Activated naive CD8-positive, alpha-beta T cell treated with anti-CD3 and anti-CD28 coated beads, Interleukin-2, amount 50 U/mL, for 24 hours (primary cell): ENCODE measurements around the gene ZNF722.
"Not testable (repeated sequence)": the region's sequence is repeated elsewhere in the genome, so short reads cannot be mapped to it uniquely, and the experiment has no call there.

ENCODE experiments used
- ATAC-seq: fragments of 150-1000 bp; cut with Tn5 transposase; one replicate; pipeline ENCODE4 v1.10.0; 2021
- DNase-seq: peaks from one replicate; pipeline ENCODE4 v3.0.0; 2021
- H3K27ac Mint-ChIP-seq: one replicate; pipeline ENCODE4 v1.8.0; 2021; ENCODE audit warnings: mild to moderate bottlenecking, mixed read lengths
- H3K27me3 Mint-ChIP-seq: one replicate; pipeline ENCODE4 v1.8.0; 2021; ENCODE audit warnings: mixed read lengths
- H3K36me3 Mint-ChIP-seq: one replicate; pipeline ENCODE4 v1.8.0; 2021; ENCODE audit warnings: low read depth, mixed read lengths
- H3K4me1 Mint-ChIP-seq: one replicate; pipeline ENCODE4 v1.8.0; 2021; ENCODE audit warnings: mixed read lengths
- H3K4me3 Mint-ChIP-seq: one replicate; pipeline ENCODE4 v1.8.0; 2021; ENCODE audit warnings: mild to moderate bottlenecking, moderate library complexity, mixed read lengths
- H3K9me3 Mint-ChIP-seq: one replicate; pipeline ENCODE4 v1.8.0; 2021; ENCODE audit warnings: mixed read lengths

ZNF722 gene

GRCh38 chr7:63998549-63998948, at the start of gene ZNF722:
TSS of gene ZNF722 (plus strand) at chr7:63998849. CDS start at chr7:63998962, 113 bp downstream.
- no peaks in the 10 kb centered on the region for H3K4me1 Mint-ChIP-seq
- H3K9me3 Mint-ChIP-seq = peaks cover 15% of the 10 kb centered on the region
- no peaks in the 10 kb centered on the region for H3K27me3 Mint-ChIP-seq
- no peak within 1 kb of the TSS for H3K27ac Mint-ChIP-seq
- H3K36me3 Mint-ChIP-seq = peaks cover 4% of the 10 kb centered on the region
- ATAC-seq = no peak
- no peak within 1 kb of the TSS for H3K4me3 Mint-ChIP-seq
- DNase-seq = no peak

DNA sequence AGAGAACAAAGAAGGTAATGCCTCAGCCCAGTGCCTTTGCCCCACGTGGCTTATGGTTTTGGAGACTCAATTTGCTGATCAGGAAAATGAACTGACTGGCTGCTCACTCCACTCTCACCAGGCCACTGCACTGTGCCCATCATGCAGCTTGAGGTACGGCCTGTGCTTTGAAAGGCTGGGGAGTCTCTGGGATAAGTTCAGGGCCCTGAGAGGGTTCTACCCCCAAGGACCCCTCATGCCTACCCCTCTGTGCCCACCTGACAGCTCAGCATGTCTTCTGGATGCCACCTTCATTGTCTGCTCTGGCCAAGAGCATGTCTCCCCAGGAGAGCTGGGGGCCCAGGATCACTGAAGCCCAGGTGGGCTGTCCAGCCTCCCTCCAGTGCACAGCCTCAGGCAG, 45.5 kb upstream of the ZNF722 start:
- H3K9me3 Mint-ChIP-seq = peaks cover 26% of the 10 kb centered on the region
- no peaks in the 10 kb centered on the region for H3K4me1 Mint-ChIP-seq
- no peaks in the 10 kb centered on the region for H3K36me3 Mint-ChIP-seq
- no peak overlapping the region for H3K4me3 Mint-ChIP-seq
- DNase-seq = no peak
- no peak overlapping the region for H3K27ac Mint-ChIP-seq
- H3K27me3 Mint-ChIP-seq = no peaks in the 10 kb centered on the region
- no peak for ATAC-seq

- Mint-ChIP-seq H3K27me3 (no peaks in the 10 kb centered on the region), H3K36me3 (no peaks in the 10 kb centered on the region), H3K9me3 (peaks cover 19% of the 10 kb centered on the region), H3K4me1 (no peaks in the 10 kb centered on the region), H3K27ac (no peak overlapping the region), H3K4me3 (no peak overlapping the region)
- ATAC-seq (no peak), DNase-seq (no peak)
These were observed 30.0 kb upstream of the ZNF722 start for GRCh38 chr7:63968629-63969028.

DNA sequence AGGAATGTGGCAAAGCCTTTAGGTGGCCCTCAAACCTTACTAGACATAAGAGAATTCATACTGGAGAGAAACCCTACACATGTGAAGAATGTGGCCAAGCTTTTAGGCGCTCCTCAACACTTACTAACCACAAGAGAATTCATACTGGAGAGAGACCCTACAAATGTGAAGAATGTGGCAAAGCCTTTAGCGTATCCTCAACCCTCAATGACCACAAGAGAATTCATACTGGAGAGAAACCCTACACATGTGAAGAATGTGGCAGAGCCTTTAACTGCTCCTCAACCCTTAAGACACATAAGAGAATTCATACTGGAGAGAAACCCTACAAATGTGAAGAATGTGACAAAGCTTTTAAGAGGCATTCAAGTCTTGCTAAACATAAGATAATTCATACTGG, 16.8 kb downstream of the ZNF722 start:
- not testable (repeated sequence) for H3K27ac Mint-ChIP-seq, H3K4me3 Mint-ChIP-seq, ATAC-seq, DNase-seq, H3K4me1 Mint-ChIP-seq, H3K27me3 Mint-ChIP-seq
- Mint-ChIP-seq H3K36me3 (peaks cover 15% of the 10 kb centered on the region), H3K9me3 (peaks cover 58% of the 10 kb centered on the region)

DNA sequence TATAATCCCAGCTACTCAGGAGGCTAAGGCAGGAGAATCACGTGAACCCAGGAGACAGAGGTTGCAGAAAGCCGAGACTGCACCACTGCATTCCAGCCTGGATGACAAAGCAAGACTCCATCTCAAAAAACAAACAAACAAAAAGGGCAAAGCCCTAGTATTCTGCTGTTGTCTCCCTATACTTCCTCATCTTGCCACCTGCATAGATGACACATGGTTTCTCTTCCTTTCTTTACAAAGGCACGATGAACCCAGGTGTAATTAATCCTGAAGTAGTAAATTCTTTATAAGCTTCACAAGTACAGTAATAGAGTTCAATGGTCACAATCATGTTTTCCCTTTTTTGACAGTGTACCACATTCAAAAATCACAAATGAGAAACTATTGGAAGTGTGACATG, 36.7 kb downstream of the ZNF722 start:
- ATAC-seq = no peak
- peaks cover 53% of the 10 kb centered on the region for H3K9me3 Mint-ChIP-seq
- peaks cover 5% of the 10 kb centered on the region for H3K36me3 Mint-ChIP-seq

DNA sequence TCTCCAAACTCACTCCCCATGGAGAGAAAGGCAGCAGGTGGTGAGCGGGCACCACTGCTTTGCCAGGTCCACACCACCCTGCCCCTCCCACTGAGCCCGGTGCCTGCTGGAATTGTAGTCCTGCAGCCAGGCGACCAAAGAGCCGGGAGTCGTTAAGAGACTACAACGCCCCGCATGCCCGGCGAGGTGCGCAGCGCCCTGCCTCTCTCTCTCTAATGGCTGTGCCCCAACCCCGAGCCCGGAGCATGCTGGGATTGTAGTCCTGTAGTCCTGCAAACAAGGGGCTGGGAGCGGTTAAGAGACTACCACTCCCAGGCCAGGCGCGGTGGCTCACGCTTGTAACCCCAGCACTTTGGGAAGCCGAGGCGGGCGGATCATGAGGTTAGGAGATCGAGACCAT, 38.4 kb downstream of the ZNF722 start:
- H3K4me3 Mint-ChIP-seq = no peak overlapping the region
- peaks cover 41% of the 10 kb centered on the region for H3K9me3 Mint-ChIP-seq
- H3K27ac Mint-ChIP-seq = no peak overlapping the region
- no peaks in the 10 kb centered on the region for H3K27me3 Mint-ChIP-seq
- ATAC-seq = no peak
- no peaks in the 10 kb centered on the region for H3K4me1 Mint-ChIP-seq
- H3K36me3 Mint-ChIP-seq = peaks cover 5% of the 10 kb centered on the region
- DNase-seq = no peak

More for the DNA sequence above, 36.7 kb downstream of the ZNF722 start:
- no peaks in the 10 kb centered on the region for H3K4me1 Mint-ChIP-seq
- no peaks in the 10 kb centered on the region for H3K27me3 Mint-ChIP-seq
- DNase-seq = no peak
- H3K27ac Mint-ChIP-seq = no peak overlapping the region
- no peak overlapping the region for H3K4me3 Mint-ChIP-seq

DNA sequence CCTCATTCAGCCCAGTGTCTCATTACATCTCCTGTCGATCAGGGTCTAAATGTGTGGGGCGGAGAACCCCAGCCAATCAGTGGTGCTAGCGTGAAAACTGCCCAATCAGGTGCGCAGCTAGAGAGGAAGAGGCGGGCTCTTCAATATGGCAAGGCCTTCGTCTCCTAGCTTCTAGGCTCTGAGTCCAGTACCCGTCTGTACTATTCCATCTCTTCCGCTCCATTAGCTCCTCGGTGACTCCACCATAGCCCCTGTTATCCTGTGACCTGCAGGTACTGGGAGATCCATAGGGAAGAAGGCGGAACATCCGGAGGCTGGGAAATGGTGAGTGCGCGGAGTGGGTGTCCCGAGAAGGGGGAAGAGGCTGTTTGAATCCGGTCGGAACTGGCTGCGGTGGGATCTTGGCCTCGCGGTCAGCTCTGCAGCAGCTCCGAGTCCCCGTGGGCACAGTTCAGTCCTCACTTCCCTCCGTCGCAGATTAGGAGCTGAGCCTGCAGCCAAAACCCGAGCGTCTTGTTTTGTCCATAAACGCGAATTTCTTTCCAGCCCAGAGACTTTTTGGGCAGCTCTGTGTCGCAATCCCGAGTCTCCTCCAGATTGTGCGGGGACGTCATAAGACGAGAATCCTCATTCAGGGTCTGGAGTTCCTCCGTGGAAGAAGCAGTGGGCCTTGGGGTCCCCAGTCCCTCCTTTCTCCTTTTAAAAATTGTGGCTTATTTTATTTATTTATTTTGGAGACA, 46.8 kb downstream of the ZNF722 start, which contains the start of gene ZNF727:
Gene ZNF727 (plus strand): TSS at position 134 of the 740 bp plus-strand sequence. CDS start 188 bp downstream, at position 322.
- no peak within 1 kb of the TSS for H3K27ac Mint-ChIP-seq
- peaks cover 32% of the 10 kb centered on the region for H3K9me3 Mint-ChIP-seq
- ATAC-seq (peak; percentile 36), DNase-seq (no peak)
- peak within 1 kb of the TSS; percentile 45 for H3K4me3 Mint-ChIP-seq
- no peaks in the 10 kb centered on the region for H3K4me1 Mint-ChIP-seq
- H3K27me3 Mint-ChIP-seq = no peaks in the 10 kb centered on the region
- H3K36me3 Mint-ChIP-seq = peaks cover 1% of the 10 kb centered on the region

- Mint-ChIP-seq H3K36me3 (peaks cover 1% of the 10 kb centered on the region), H3K4me3 (no peak overlapping the region), H3K27ac (no peak overlapping the region), H3K27me3 (no peaks in the 10 kb centered on the region), H3K4me1 (no peaks in the 10 kb centered on the region), H3K9me3 (peaks cover 32% of the 10 kb centered on the region)
- DNase-seq = no peak
- ATAC-seq = no peak
These were observed 47.4 kb downstream of the ZNF722 start for GRCh38 chr7:64046041-64046389.
